Stimulated activated CD8-positive, alpha-beta memory T cell treated with anti-CD3 and anti-CD28 coated beads, Interleukin-2, amount 100 ng/mL, for 48 hours (primary cell): Measurements from ENCODE around the gene ARHGAP26.

Source experiments
- DNase-seq, 2 donors: peaks; one replicate each; pipeline ENCODE4 v3.0.0-alpha.2; 2020; ENCODE audit warnings: low read depth in 2 of 2

The ARHGAP26 gene

GRCh38 chr5:143037071-143037470 lies 266.9 kb downstream of the ARHGAP26 start:
- no peak for DNase-seq

- DNase-seq, result no peak
Observed at GRCh38 chr5:143037708-143038107, 267.5 kb downstream of the ARHGAP26 start.

DNA sequence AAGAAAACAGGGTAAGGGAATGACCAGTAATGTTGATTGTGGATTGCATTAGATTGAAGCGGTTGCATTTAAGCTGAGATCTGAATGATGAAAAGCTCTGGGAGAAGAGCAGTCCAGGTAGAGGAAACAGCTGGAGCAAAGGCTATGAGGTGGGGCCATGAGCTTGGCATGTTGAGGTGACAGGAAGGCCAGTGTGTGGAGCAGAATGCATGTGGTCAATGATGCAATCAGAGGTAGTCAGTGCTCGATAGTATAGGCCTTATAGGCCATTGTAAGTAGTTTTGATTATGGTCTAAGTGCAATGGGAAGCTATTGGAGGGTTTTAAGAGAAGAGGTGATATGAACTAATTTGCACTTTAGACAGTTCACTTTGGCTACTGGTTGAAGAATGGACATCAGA lies 270.4 kb downstream of the ARHGAP26 start:
- no peak for DNase-seq

DNA sequence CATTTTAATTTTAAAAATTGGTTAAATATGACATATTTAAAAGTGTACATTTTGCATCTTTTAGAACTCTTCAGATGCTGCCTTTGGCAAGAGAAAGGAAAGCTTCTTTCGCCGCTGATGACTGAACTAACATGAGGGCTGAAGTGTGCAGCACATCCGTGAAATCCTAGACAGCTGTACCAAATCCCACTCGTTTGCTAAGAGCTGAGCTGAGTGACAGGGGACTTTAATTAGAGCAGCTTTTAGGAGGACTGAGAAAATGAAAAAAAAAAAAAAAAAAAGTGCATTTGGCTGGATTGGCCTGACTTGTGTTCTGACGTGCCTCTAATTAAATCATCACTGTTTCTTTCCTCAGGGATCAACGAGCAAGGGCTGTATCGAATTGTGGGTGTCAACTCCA lies 271.3 kb downstream of the ARHGAP26 start:
- DNase-seq, result no peak

GRCh38 chr5:143041972-143042770 lies 272.0 kb downstream of the ARHGAP26 start:
- DNase-seq, result no peak

GRCh38 chr5:143044265-143044664 lies 274.1 kb downstream of the ARHGAP26 start:
- no peak for DNase-seq

GRCh38 chr5:143045062-143045461 lies 274.9 kb downstream of the ARHGAP26 start:
- no peak for DNase-seq

DNA sequence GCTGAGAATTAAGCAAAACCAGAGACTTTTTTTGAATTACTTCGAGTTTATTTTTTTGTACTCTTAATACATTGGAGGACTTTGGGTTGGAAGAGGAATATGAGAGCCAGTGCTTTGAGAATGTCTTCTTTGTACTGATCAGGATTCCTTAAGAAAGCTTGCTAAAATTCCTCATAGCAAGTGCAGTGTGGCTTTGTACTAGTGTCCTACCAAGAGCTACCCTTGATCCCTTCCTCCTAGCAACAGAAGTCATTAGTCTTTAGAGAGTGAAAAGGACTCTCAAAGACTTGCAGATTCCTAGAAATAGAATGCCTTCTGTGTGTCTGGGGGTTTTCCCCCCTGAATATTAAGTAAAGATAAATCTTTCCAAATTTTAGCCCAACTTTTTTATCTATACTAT lies 276.1 kb downstream of the ARHGAP26 start:
- DNase-seq, result no peak

- DNase-seq, result no peak
Observed at GRCh38 chr5:143047091-143047490, 276.9 kb downstream of the ARHGAP26 start.

DNA sequence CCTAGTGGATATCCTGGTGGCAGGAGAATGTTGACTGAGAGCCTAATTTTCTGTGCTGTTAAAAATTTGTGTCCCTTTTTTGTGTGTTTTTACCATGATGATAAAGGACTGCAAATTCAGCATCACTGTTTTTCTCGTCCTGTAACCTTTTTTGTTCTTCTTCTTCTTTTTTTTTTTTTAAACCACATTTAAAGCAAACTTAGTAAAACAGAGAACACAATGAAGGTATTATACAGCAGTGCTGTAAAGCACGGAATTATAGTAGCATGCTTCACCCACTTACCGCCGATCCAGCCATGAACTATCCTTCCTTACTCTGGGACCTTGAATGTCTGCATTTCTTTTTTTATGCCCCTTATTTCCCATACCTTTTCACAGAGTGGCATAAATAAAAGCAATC lies 280.0 kb downstream of the ARHGAP26 start:
- no peak for DNase-seq

GRCh38 chr5:143051244-143052058 lies 281.3 kb downstream of the ARHGAP26 start:
- no peak for DNase-seq

DNA sequence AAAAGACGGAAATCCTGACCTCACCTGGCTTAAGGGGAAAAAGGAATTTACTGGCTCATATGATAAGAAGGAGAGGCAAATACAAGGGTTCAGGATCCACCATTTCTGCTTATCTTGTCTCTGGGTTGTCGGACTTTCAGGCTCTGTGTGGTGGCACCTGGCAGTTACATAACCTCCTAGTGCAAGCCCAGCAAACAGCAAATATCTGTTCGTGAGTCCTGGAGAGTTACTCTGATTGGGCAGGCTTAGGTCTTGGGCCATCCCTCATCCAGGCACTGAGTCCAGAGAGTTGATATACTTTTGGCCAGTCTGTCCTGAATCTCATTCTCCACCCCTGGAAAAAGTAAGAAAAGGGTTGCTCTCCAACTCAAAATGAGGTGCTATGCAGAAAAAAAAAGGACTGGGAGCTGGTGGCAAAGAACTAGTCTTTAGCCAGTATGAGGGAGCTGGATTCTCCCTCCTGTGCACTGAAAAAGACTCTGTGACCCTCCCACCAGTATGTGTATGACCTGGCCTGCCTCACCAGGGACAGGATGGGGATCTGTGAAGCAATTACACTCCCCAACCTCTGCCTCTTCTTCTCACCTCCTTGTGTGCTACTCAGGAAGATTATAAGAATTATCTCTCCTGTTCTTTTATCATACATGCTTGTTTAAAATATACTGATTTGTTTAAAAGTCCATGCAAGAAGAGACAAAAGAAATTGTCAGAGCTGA lies 282.9 kb downstream of the ARHGAP26 start:
- DNase-seq, result no peak

DNA sequence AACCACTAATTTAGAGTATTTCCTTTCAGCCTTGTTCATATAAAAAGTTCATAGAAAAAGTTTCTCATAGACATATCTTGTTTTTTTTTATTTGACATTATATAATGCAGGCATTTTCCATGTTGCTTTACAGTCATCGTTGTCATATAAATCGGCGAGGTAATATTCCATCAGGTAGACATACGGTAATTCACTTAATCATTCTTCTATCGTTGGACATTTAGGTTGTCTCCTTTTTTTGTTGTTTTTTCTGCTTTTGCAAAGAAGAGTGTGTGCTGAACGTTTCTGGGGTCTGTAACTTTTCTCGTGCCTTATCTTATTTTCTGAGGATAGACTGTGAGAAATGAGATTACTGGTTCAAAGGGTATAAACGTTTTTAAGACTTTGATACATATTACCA lies 283.6 kb downstream of the ARHGAP26 start:
- no peak for DNase-seq

DNA sequence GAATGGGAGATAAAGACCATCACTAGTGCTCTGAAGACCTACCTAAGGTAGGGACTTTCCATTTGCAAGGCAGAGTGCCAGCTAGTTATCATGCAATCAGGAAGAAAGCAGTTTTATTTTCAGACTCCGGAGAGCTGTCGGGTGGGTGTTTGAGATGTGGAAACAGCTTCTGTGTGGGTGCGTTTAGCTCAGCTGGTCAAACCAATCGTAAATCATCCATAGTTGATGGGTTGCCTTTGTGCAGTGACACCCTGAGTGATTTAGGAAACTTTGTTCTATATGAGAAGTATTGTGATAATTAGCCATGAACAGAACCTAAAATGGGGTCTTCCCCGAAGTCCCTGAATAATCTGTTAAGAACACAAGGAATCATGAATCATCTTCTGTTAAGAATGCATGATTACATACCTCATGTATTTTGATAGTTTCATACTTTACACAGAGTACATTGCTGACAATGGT lies 284.3 kb downstream of the ARHGAP26 start:
- DNase-seq, result no peak

- DNase-seq, result no peak
Observed at GRCh38 chr5:143055596-143056338, 285.6 kb downstream of the ARHGAP26 start.

- no peak for DNase-seq
Observed at GRCh38 chr5:143056339-143056704, 286.1 kb downstream of the ARHGAP26 start.

GRCh38 chr5:143056792-143057579 lies 286.8 kb downstream of the ARHGAP26 start:
- no peak for DNase-seq

- DNase-seq, result no peak
Observed at GRCh38 chr5:143057580-143057999, 287.4 kb downstream of the ARHGAP26 start.

DNA sequence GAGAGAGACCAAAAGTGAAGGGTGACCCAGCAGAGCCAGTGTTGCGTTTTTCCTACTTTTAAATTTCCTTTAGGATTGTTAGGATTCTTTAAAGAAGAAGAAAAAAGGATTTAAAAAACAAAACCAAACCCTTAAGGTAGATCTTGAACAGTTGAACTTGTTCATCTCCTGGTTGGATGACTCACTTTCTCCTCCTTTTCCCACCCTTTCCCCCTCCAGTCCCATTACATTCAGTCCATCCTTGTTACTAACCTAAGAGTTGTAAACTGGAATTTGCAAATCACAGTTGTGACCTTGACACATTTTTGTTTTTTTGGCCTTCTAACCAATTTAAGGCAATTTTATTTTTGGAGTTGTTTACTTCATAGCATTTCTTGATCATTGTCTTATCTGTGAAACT lies 289.2 kb downstream of the ARHGAP26 start:
- DNase-seq, result no peak

DNA sequence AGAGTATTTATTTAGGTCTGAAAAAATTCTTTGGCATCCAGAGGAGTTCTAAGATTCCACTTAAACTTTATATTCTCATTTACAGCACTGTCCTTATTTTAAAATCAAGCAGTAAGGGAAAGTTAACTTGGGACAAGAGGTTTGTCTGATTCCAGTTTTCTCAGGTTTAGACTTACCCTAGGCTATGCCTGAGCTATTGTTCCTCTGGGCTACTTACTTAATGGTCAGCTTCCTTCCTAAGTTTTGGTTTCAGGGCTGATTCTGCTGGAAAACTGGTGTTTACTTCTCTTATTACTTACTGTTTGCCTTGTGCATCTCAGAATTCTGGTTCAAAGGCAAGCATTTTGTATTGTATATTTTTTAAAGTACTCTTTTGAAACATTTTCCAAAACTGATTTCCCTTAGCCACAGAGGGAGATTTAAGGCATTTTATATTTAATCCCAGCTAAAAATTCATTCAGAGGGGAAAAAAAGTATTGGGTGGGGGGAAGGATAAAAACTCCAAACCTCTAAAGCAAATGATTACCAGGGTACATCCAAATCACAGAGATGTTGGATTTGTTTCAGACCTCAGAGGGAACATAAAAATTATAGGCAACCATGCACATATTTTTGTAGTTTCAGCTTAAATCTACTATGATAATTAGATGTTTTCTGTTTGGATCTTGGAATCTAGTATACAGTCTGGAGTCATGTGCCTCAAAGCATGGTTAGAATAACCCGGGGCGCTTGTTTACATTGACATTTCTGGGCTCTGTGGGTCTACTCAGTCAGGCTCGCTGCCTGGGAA lies 290.0 kb downstream of the ARHGAP26 start:
- DNase-seq, result no peak
